ENCODE measurements around the gene TRAK1. TPM values are rescaled to one million over a fixed set of nuclear protein-coding genes. Genes with fewer than 3 reads are reported as not detected.

The TRAK1 gene
- total and polyA plus RNA-seq, 2 of the 4 experiments (the other 2 are of a cell fraction), result 25.6 to 28.1 TPM

DNA sequence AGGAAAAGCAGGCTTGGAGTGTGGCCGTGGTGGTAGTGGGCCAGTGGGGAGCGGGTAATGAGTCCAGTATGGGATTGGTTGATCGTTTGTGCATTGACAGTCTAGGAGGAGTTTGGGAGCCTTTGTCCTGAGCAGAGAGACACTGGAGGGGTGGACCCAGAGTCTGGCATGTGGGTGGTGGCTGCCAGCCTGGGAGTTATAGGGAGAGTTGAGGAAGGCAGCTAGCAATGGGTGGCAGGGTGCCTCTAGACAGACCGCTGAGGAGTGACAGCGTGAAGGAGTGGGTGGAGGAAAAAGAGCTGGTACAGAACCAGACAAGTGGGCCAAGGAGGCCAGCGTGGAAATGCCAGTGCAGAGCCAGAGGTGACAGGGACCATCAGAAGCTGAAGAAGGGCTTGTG lies 176.7 kb downstream of the TRAK1 start:
- intact Hi-C loops (cut with micrococcal nuclease), result no loop called here
- H2BK120ac ChIP-seq (ENCODE audit: low read depth, low read length), result no peak overlapping the region
- H2AK9ac ChIP-seq (replicated peaks; ENCODE audit: low read depth, low read length, poor library complexity), result no peak overlapping the region
- no peak overlapping the region for H3K23ac ChIP-seq (ENCODE audit: low read depth, low read length)
- no peak overlapping the region for H2BK15ac ChIP-seq (ENCODE audit: low read depth, low read length)
- ATAC-seq (ENCODE audit: low read depth) (no peak), DNase-seq (no peak)
- no peak overlapping the region for H2BK20ac ChIP-seq (ENCODE audit: low read depth, low read length)
- H3K79me1 ChIP-seq (ENCODE audit: low read depth in 1 of 2, low read length in 2 of 2), result no peaks in the 10 kb centered on the region
- no peak overlapping the region for H2BK5ac ChIP-seq (ENCODE audit: low read depth, low read length, poor library complexity, severe bottlenecking)
- no peak overlapping the region for H3K27ac ChIP-seq (ENCODE audit: insufficient read depth, low read length)
- no peak overlapping the region for H3K18ac ChIP-seq (ENCODE audit: low read depth, low read length)
- no peaks in the 10 kb centered on the region for H3K9me1 ChIP-seq (ENCODE audit: insufficient read depth, low read length)
- ChIA-PET CTCF (no interaction called here), POLR2A (ENCODE audit: unreplicated experiment) (no interaction called here)
- no peak overlapping the region for H4K8ac ChIP-seq (ENCODE audit: low read depth in 2 of 2, low read length in 2 of 2)
- no peak overlapping the region for H3K9ac ChIP-seq (ENCODE audit: low read depth, low read length)
- TF ChIP-seq BHLHE40 (IDR thresholded peaks at IDR 0.05; ENCODE audit: low read depth, low read length), result no peak
- no peak for TF ChIP-seq CHD1 (IDR thresholded peaks at IDR 0.05; ENCODE audit: low read depth, low read length)
- no peak for TF ChIP-seq MAZ (IDR thresholded peaks at IDR 0.05; ENCODE audit: borderline replicate concordance, low read depth, low read length)
- no peak for TF ChIP-seq MAFK (IDR thresholded peaks at IDR 0.05; ENCODE audit: low read depth, low read length)
- no peak for TF ChIP-seq RFX5 (IDR thresholded peaks at IDR 0.05; ENCODE audit: low read depth, low read length)
- TF ChIP-seq, protein P1, sequence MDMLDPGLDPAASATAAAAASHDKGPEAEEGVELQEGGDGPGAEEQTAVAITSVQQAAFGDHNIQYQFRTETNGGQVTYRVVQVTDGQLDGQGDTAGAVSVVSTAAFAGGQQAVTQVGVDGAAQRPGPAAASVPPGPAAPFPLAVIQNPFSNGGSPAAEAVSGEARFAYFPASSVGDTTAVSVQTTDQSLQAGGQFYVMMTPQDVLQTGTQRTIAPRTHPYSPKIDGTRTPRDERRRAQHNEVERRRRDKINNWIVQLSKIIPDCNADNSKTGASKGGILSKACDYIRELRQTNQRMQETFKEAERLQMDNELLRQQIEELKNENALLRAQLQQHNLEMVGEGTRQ (IDR thresholded peaks at IDR 0.05; ENCODE audit: low read depth, low read length), result no peak
- TF ChIP-seq RCOR1 (IDR thresholded peaks at IDR 0.05; ENCODE audit: insufficient replicate concordance, low read length), result no peak
- no peak for TF ChIP-seq RAD21 (IDR thresholded peaks at IDR 0.05; ENCODE audit: low read length)
- no peak for TF ChIP-seq FOS (IDR thresholded peaks at IDR 0.05; ENCODE audit: low read depth, low read length)
- TF ChIP-seq, protein P2, sequence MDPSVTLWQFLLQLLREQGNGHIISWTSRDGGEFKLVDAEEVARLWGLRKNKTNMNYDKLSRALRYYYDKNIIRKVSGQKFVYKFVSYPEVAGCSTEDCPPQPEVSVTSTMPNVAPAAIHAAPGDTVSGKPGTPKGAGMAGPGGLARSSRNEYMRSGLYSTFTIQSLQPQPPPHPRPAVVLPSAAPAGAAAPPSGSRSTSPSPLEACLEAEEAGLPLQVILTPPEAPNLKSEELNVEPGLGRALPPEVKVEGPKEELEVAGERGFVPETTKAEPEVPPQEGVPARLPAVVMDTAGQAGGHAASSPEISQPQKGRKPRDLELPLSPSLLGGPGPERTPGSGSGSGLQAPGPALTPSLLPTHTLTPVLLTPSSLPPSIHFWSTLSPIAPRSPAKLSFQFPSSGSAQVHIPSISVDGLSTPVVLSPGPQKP (IDR thresholded peaks at IDR 0.05; ENCODE audit: borderline replicate concordance, low read depth, low read length), result no peak
- no peak for TF ChIP-seq MXI1 (IDR thresholded peaks at IDR 0.05; ENCODE audit: borderline replicate concordance, low read depth, low read length)
- TF ChIP-seq NFE2L2 (IDR thresholded peaks at IDR 0.05; ENCODE audit: low read depth, low read length), result no peak
- TF ChIP-seq, protein P3, sequence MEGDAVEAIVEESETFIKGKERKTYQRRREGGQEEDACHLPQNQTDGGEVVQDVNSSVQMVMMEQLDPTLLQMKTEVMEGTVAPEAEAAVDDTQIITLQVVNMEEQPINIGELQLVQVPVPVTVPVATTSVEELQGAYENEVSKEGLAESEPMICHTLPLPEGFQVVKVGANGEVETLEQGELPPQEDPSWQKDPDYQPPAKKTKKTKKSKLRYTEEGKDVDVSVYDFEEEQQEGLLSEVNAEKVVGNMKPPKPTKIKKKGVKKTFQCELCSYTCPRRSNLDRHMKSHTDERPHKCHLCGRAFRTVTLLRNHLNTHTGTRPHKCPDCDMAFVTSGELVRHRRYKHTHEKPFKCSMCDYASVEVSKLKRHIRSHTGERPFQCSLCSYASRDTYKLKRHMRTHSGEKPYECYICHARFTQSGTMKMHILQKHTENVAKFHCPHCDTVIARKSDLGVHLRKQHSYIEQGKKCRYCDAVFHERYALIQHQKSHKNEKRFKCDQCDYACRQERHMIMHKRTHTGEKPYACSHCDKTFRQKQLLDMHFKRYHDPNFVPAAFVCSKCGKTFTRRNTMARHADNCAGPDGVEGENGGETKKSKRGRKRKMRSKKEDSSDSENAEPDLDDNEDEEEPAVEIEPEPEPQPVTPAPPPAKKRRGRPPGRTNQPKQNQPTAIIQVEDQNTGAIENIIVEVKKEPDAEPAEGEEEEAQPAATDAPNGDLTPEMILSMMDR (conservative IDR thresholded peaks at IDR 0.05; ENCODE audit: low read depth, low read length), result no peak
- no peak for TF ChIP-seq CEBPB (IDR thresholded peaks at IDR 0.05; ENCODE audit: low read depth, low read length)
- no peak for TF ChIP-seq SMC3 (IDR thresholded peaks at IDR 0.05; ENCODE audit: low read depth, low read length)
- WGBS, 2 experiments (ENCODE audit: extremely low coverage in 2 of 2, insufficient read length in 1 of 2), result 57% methylated on average over 4 of the region's 6 CpGs; no CpG with 5 or more reads in 1 of the 2 experiments
- H4K91ac ChIP-seq (ENCODE audit: insufficient read depth, low read depth, low read length), result no peak overlapping the region
- no peaks in the 10 kb centered on the region; the same call in 1 of the 2 replicates for H4K20me1 ChIP-seq (ENCODE audit: insufficient read depth, low read length)
- peaks cover 48% of the 10 kb centered on the region for H3K27me3 ChIP-seq (ENCODE audit: control insufficient read depth, insufficient read depth, low read length)
- H3K36me3 ChIP-seq (ENCODE audit: control insufficient read depth, insufficient read depth, low read length), result no peaks in the 10 kb centered on the region
- H3K4me3 ChIP-seq (ENCODE audit: insufficient read depth, low read depth, low read length), result no peak overlapping the region
- no peak overlapping the region for H3K4me2 ChIP-seq (ENCODE audit: low read depth, low read length)
- H3K9me3 ChIP-seq (ENCODE audit: control insufficient read depth, insufficient read depth, low read length), result peaks cover 9% of the 10 kb centered on the region; the same call in 1 of the 2 replicates
- no peak overlapping the region for H2AFZ ChIP-seq (replicated peaks; ENCODE audit: low read length, poor library complexity)
- dilution Hi-C loops (cut with HindIII; ENCODE audit: low sequenced_read_pairs, unreplicated experiment), result no loop called here
- BruUV-seq (replicated peaks), result no TSS peak
- no peak overlapping the region for H3K56ac ChIP-seq (ENCODE audit: extremely low read depth, insufficient read depth, low read length)
- H3K4ac ChIP-seq (ENCODE audit: low read depth, low read length), result no peak overlapping the region
- in situ Hi-C loops (cut with MboI; ENCODE audit: low sequenced_read_pairs), result no loop called here
- H4K5ac ChIP-seq (ENCODE audit: low read depth, low read length), result no peak overlapping the region
- no peaks in the 10 kb centered on the region; the same call in 1 of the 2 replicates for H3K4me1 ChIP-seq (ENCODE audit: control insufficient read depth, insufficient read depth, low read length)
- H2AK5ac ChIP-seq (ENCODE audit: low read depth, low read length), result no peak overlapping the region
- no peak overlapping the region for H3K14ac ChIP-seq (replicated peaks; ENCODE audit: low read depth, low read length)
